ENCODE data around the gene STK32C.
"Not testable (repeated sequence)": the region's sequence is repeated elsewhere in the genome, so short reads cannot be mapped to it uniquely, and the experiment has no call there.

DNA sequence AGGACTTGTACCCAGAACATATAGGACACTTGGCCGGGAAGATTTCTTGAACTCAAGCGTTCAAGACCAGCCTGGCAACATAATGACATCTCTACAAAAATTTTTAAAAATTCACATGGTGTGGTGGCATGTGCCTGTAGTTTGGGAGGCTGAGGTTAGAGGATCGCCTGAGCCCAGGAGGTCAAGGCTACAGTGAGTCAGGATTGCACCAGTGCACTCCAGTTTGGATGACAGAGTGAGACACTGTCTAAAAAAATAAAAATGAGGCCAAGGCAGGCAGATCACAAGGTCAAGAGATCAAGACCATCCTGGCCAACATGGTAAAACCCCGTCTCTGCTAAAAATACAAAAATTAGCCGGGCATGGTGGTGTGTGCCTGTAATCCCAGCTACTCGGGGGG is 9.7 kb upstream of the STK32C start:
- TF ChIP-seq, protein P1, sequence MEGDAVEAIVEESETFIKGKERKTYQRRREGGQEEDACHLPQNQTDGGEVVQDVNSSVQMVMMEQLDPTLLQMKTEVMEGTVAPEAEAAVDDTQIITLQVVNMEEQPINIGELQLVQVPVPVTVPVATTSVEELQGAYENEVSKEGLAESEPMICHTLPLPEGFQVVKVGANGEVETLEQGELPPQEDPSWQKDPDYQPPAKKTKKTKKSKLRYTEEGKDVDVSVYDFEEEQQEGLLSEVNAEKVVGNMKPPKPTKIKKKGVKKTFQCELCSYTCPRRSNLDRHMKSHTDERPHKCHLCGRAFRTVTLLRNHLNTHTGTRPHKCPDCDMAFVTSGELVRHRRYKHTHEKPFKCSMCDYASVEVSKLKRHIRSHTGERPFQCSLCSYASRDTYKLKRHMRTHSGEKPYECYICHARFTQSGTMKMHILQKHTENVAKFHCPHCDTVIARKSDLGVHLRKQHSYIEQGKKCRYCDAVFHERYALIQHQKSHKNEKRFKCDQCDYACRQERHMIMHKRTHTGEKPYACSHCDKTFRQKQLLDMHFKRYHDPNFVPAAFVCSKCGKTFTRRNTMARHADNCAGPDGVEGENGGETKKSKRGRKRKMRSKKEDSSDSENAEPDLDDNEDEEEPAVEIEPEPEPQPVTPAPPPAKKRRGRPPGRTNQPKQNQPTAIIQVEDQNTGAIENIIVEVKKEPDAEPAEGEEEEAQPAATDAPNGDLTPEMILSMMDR (IDR thresholded peaks at IDR 0.05): not testable (repeated sequence)
- TF ChIP-seq EZH2phosphoT487, EZH2 (IDR thresholded peaks at IDR 0.05): not testable (repeated sequence)

All from neural progenitor cell (in vitro differentiated cells).